A549 (cell line): Measurements from ENCODE around the gene LMAN1L. TPM values are rescaled to one million over a fixed set of nuclear protein-coding genes. Genes with fewer than 3 reads are reported as not detected.

ENCODE experiments used
- ATAC-seq, 2 experiments: fragments of 200-7000 bp in 1 of 2; fragments of >200 bp in 1 of 2; cut with Nextera tagmentation in 1 of 2; cut with Tn5 transposase in 1 of 2; 3 replicates each; pipeline versions ENCODE4 v1.8.0 to v1.9.1; 2018 to 2020; ENCODE audit warnings: mild to moderate bottlenecking in 1 of 2, moderate library complexity in 1 of 2
- CTCF ChIA-PET: fragments of 300-600 bp; sonication (Branson Sonifier 250); formaldehyde crosslinking; extraction: SDS; loops from one replicate; lab custom pipeline; 2021; ENCODE audit warnings: antibody characterized with exemption, inconsistent platforms; lab: Yijun Ruan, JAX
- POLR2A ChIA-PET: fragments of 350-600 bp; formaldehyde crosslinking; extraction: SDS; loops from one replicate; lab custom pipeline; 2021; ENCODE audit warnings: antibody characterized with exemption, inconsistent platforms; lab: Yijun Ruan, JAX
- DNase-seq, 2 experiments: peaks; one replicate each; pipeline versions ENCODE4 v3.0.0 to v3.0.0-alpha.2; 2011 to 2016; ENCODE audit warnings: low read depth in 1 of 2, low spot score in 1 of 2
- FAIRE-seq: peaks from 2 replicates; lab custom pipeline; 2011; peaks lifted over from hg19 to GRCh38; lab: Jason Lieb, UNC
- H3K27ac ChIP-seq, 2 experiments: fragments of >200 bp; sonication (Bioruptor Twin); formaldehyde crosslinking; 3 replicates each; pipeline ENCODE4 v1.5.1; 2016 to 2017
- H3K4me1 ChIP-seq: fragments of >200 bp; sonication (Bioruptor Twin); formaldehyde crosslinking; 3 replicates; pipeline ENCODE4 v1.6.1; 2016
- H3K4me2 ChIP-seq: fragments of >200 bp; sonication (Bioruptor Twin); formaldehyde crosslinking; 3 replicates; pipeline ENCODE4 v1.6.1; 2016
- H3K4me3 ChIP-seq: fragments of >200 bp; sonication (Bioruptor Twin); formaldehyde crosslinking; 3 replicates; pipeline ENCODE4 v1.5.1; 2016
- H3K9me3 ChIP-seq: fragments of >200 bp; sonication (Bioruptor Twin); formaldehyde crosslinking; 3 replicates; pipeline ENCODE4 v1.6.1; 2016
- BHLHE40 ChIP-seq: IDR thresholded peaks from 2 replicates; pipeline ENCODE4 v1.6.1; 2012; ENCODE audit warnings: low read depth, low read length, inconsistent platforms
- CBX2 ChIP-seq: fragments of 200-600 bp; sonication (generic); IDR thresholded peaks from 2 replicates; pipeline ENCODE4 v1.6.1; 2016; ENCODE audit warnings: low read depth, mild to moderate bottlenecking, borderline replicate concordance
- CEBPB ChIP-seq, 2 experiments: fragments of >200 bp in 1 of 2; sonication (Bioruptor Twin) in 1 of 2; formaldehyde crosslinking in 1 of 2; IDR thresholded peaks; 2 replicates each; pipeline ENCODE4 v1.6.1; 2012 to 2016
- FOSB ChIP-seq: fragments of 250-450 bp; sonication (Bioruptor Pico); IDR thresholded peaks from 2 replicates; pipeline ENCODE4 v1.5.0; 2020; ENCODE audit warnings: mild to moderate bottlenecking, moderate library complexity
- HDAC2 ChIP-seq: fragments of 200-600 bp; sonication (generic); IDR thresholded peaks from 2 replicates; pipeline ENCODE4 v1.6.1; 2016
- JUN ChIP-seq, 2 experiments: fragments of >200 bp; sonication (Bioruptor Twin); formaldehyde crosslinking; IDR thresholded peaks; 2 replicates in 1 of 2; 3 replicates in 1 of 2; pipeline ENCODE4 v1.6.1; 2016 to 2017
- KDM1A ChIP-seq: fragments of 200-600 bp; sonication (generic); IDR thresholded peaks from 2 replicates; pipeline ENCODE4 v1.6.1; 2016; ENCODE audit warnings: low read depth, mild to moderate bottlenecking
- MAZ ChIP-seq: fragments of 150-350 bp; IDR thresholded peaks from 2 replicates; pipeline ENCODE4 v1.6.1; 2014; ENCODE audit warnings: antibody characterized with exemption, low read depth, low read length, borderline replicate concordance
- PHF8 ChIP-seq: fragments of 200-600 bp; sonication (generic); IDR thresholded peaks from 2 replicates; pipeline ENCODE4 v1.6.1; 2016; ENCODE audit warnings: low read depth, mild to moderate bottlenecking, antibody characterized with exemption, moderate library complexity, borderline replicate concordance
- RCOR1 ChIP-seq: fragments of 150-350 bp; IDR thresholded peaks from 2 replicates; pipeline ENCODE4 v1.6.1; 2014; ENCODE audit warnings: antibody characterized with exemption, low read length, low read depth
- SMC3 ChIP-seq: fragments of >200 bp; sonication (Bioruptor Twin); formaldehyde crosslinking; IDR thresholded peaks from 3 replicates; pipeline ENCODE4 v1.6.1; 2018; ENCODE audit warnings: inconsistent platforms
- WGBS: methylation state at CpG from one replicate; pipeline ENCODE4 v1.1.6; 2017; ENCODE audit errors: missing lambda C conversion rate; 5-methylcytosine and 5-hydroxymethylcytosine counted together
- polyA plus RNA-seq, 4 experiments: library from polyadenylated mRNA; depleted of rRNA in 3 of 4; stranded (reverse); fragments of >200 nt; fragmentation: RNase III in 1 of 4; extraction: RNeasy Plus Mini Kit Qiagen cat#74134 plus additional on column Dnase treatment in 1 of 4; gene quantifications; 2 replicates in 3 of 4; 3 replicates in 1 of 4; pipeline ENCODE4 v1.2.3, GENCODE V29; 2011 to 2017
- TF ChIP-seq, protein P1 (sequence below): fragments of 250-450 bp; sonication (Bioruptor Pico); IDR thresholded peaks from 2 replicates; pipeline ENCODE4 v1.5.0; 2021; ENCODE audit warnings: mild to moderate bottlenecking, moderate library complexity, borderline replicate concordance
- TF ChIP-seq, protein P2 (sequence below): fragments of 200-600 bp; sonication (generic); IDR thresholded peaks from 2 replicates; pipeline ENCODE4 v1.6.1; 2016; ENCODE audit warnings: antibody characterized with exemption, mild to moderate bottlenecking, moderate library complexity

The LMAN1L gene
- polyA plus RNA-seq, 2 of the 4 experiments (the other 2 are of a cell fraction) = not detected

DNA sequence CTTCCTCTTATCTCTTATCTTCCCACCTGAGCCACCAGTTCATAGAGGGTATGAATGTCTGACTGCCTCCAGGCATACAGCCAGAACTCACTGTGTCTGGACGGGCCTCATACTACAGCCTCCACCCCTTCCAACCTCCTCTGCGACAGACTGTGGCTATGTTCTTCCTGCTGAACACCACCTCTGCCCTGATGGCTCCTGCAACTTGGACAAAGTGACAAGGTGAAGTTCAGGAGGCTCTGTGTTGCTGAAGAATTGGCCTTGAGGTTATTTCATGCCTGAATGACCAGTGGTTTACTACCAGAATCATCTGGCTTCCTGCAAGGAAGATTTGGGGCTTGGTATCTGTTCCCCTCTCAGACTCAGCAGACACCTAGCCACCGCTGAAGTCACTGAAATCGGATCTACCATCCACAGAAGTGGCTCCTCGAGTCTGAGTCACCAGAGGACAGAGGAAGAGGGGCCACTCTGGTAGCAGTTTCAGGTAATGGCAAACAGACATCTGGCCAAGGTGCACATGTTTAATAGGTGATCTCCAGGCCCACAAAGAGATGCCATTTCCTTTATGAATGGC is 44.5 kb downstream of the LMAN1L start:
- ATAC-seq (peak in 1 of 2 experiments; percentile 44; a peak in 2 of 6 replicates), DNase-seq (no peak), FAIRE-seq (no peak)
- H3K9me3 ChIP-seq = no peaks in the 10 kb centered on the region
- H3K4me1 ChIP-seq = peaks cover 5% of the 10 kb centered on the region; the same call in 1 of the 3 replicates
- no peak for TF ChIP-seq SMC3
- CTCF ChIA-PET = interaction anchor here (2.1 to 2.7 kb wide), 3 partner anchors 15 to 45 kb away, joined by 7 to 10 read pairs (median 9); partner anchors contain the start of gene ULK3
- H3K4me2 ChIP-seq = no peak overlapping the region
- H3K27ac ChIP-seq = no peak overlapping the region
- WGBS = 82% methylated on average over 5 of the region's 5 CpGs
- POLR2A ChIA-PET = no interaction called here
- no peak overlapping the region for H3K4me3 ChIP-seq

DNA sequence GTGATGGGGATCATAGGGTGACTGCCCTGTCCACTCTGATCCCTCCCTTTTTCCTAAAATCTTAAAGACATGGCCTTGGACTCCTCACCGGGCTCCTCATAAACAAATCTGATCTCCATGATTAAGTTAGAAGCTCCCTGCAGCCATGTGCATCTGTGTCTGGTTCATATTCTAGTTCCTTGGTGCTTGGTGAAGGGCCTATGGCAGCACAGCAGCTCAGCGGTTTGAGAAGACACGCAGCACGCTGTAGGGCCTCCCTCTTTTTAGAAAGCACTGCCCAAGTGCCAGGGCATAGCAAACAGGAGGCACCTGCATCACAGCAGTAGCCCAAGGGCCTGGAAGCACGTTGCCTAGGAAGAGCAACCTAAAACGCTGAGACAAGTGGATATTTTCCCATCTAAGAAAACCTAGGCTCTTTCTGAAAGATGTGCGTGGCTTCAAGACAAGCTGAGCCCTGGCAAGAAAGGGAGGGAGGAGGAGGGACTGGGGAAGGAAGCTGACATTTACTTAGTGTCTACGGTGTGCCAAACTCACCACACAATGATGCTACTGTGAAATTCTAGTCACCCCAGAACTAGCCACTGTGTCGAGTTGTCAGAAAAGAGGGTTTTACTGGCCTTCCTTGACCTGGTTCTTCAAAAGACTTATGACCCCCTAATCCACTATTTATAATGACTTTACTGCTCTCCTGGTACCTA is 45.2 kb downstream of the LMAN1L start:
- Histone ChIP-seq H3K4me1 (peaks cover 5% of the 10 kb centered on the region; the same call in 2 of the 3 replicates), H3K4me3 (no peak overlapping the region), H3K27ac (no peak overlapping the region), H3K4me2 (no peak overlapping the region), H3K9me3 (no peaks in the 10 kb centered on the region)
- no peak for FAIRE-seq
- CTCF ChIA-PET = interaction anchor here (0.5 to 2.2 kb wide), 2 partner anchors 36 to 44 kb away, joined by 3 to 9 read pairs; no protein-coding TSS in a partner anchor
- ATAC-seq = no peak
- WGBS = 85% methylated on average over 9 of the region's 9 CpGs
- no peak for TF ChIP-seq KDM1A
- no peak for TF ChIP-seq PHF8
- TF ChIP-seq JUN (IDR thresholded peaks at IDR 0.05) = no peak
- no peak for TF ChIP-seq CBX2
- TF ChIP-seq FOSB (CRISPR knock-in tag) = no peak
- POLR2A ChIA-PET = no interaction called here
- DNase-seq = no peak

DNA sequence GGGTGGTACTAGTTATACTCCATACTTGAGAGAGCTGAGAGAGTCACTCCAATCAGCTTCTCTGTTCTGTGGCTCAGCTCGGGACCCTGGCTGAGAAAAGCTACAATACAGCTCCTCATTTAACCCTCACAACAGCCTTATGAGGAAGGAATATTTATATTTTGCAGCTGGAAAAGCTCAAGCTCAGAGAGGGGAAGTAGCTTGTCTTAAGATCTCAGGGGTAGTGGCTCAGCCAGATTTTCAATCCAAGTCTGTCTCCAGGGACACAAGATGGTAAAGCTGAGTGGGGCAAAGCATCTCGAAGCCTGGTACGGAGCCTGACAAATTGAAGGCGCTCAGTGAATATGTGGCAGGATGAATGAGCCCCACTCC is 45.7 kb downstream of the LMAN1L start:
- TF ChIP-seq RCOR1 (no peak), CEBPB (IDR thresholded peaks at IDR 0.05) (no peak)
- TF ChIP-seq, protein P1, sequence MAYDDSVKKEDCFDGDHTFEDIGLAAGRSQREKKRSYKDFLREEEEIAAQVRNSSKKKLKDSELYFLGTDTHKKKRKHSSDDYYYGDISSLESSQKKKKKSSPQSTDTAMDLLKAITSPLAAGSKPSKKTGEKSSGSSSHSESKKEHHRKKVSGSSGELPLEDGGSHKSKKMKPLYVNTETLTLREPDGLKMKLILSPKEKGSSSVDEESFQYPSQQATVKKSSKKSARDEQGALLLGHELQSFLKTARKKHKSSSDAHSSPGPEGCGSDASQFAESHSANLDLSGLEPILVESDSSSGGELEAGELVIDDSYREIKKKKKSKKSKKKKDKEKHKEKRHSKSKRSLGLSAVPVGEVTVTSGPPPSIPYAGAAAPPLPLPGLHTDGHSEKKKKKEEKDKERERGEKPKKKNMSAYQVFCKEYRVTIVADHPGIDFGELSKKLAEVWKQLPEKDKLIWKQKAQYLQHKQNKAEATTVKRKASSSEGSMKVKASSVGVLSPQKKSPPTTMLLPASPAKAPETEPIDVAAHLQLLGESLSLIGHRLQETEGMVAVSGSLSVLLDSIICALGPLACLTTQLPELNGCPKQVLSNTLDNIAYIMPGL (CRISPR knock-in tag) = no peak
- Histone ChIP-seq H3K27ac (no peak overlapping the region), H3K9me3 (no peaks in the 10 kb centered on the region), H3K4me1 (peaks cover 10% of the 10 kb centered on the region; the same call in 2 of the 3 replicates), H3K4me2 (no peak overlapping the region), H3K4me3 (no peak overlapping the region)
- no peak for FAIRE-seq
- no peak for DNase-seq
- WGBS = 93% methylated on average over 4 of the region's 4 CpGs
- CTCF ChIA-PET = interaction anchor here (0.5 to 2.2 kb wide), 4 partner anchors 10 to 89 kb away, joined by 3 to 9 read pairs (median 4); no protein-coding TSS in a partner anchor
- POLR2A ChIA-PET = no interaction called here
- no peak for ATAC-seq

DNA sequence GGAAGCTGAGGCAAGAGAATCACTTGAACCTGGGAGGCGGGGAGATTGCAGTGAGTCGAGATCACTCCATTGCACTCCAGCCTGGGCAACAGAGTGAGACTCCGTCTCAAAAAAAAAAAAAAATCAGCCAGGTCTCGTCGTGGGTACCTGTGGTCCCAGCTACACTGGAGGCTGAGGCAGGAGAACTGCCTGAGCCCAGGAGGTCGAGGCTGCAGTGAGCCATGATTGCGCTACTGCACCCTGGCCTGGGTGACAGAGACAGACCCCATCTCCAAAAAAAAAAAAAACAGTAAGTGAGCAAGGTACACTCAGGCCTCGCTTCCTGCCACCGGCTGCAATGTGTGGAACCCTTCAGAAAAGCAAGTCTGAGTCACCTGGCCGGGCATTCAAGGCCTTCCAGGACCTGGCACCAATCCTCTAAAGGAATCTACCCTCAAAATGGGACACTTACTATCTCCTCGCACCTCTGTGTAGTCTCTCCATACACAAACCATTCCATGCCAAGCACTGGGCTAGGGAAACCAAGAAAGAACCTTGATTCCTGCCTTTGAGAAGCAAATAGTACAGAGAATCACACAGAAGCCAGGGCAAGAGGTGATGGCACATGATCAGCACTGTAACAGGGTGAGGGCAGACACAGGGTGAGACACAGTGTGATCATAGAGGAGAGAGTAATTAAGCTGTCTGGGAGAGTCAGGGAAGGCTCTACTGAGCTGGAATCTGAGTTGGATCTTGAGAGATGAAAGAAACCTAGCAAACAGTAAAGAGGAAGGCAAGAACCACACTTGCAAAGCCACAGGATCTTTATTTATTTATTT is 50.8 kb downstream of the LMAN1L start:
- Histone ChIP-seq H3K27ac (peak overlapping the region in 1 of 2 experiments; percentile 53; a peak in 3 of 6 replicates), H3K4me2 (no peak overlapping the region), H3K4me1 (peaks cover 48% of the 10 kb centered on the region), H3K9me3 (no peaks in the 10 kb centered on the region), H3K4me3 (no peak overlapping the region)
- ChIA-PET CTCF (interaction anchor here (0.5 to 2.2 kb wide), 8 partner anchors 7 to 1026 kb away, joined by 3 to 12 read pairs (median 3); partner anchors contain the start of gene ULK3), POLR2A (interaction anchor here (2.4 kb wide), 1 partner anchor 10 kb away, joined by 5 read pairs; the partner anchor contains the start of gene SCAMP2)
- TF ChIP-seq BHLHE40 (no peak), MAZ (no peak), HDAC2 (no peak)
- TF ChIP-seq, protein P2, sequence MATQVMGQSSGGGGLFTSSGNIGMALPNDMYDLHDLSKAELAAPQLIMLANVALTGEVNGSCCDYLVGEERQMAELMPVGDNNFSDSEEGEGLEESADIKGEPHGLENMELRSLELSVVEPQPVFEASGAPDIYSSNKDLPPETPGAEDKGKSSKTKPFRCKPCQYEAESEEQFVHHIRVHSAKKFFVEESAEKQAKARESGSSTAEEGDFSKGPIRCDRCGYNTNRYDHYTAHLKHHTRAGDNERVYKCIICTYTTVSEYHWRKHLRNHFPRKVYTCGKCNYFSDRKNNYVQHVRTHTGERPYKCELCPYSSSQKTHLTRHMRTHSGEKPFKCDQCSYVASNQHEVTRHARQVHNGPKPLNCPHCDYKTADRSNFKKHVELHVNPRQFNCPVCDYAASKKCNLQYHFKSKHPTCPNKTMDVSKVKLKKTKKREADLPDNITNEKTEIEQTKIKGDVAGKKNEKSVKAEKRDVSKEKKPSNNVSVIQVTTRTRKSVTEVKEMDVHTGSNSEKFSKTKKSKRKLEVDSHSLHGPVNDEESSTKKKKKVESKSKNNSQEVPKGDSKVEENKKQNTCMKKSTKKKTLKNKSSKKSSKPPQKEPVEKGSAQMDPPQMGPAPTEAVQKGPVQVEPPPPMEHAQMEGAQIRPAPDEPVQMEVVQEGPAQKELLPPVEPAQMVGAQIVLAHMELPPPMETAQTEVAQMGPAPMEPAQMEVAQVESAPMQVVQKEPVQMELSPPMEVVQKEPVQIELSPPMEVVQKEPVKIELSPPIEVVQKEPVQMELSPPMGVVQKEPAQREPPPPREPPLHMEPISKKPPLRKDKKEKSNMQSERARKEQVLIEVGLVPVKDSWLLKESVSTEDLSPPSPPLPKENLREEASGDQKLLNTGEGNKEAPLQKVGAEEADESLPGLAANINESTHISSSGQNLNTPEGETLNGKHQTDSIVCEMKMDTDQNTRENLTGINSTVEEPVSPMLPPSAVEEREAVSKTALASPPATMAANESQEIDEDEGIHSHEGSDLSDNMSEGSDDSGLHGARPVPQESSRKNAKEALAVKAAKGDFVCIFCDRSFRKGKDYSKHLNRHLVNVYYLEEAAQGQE = no peak
- 68% methylated on average over 11 of the region's 11 CpGs for WGBS
- no peak for DNase-seq
- ATAC-seq = peak; percentile 49 to 57; a peak in 4 of 6 replicates
- FAIRE-seq = no peak
